Dedifferentiated amniotic fluid mesenchymal stem cell (primary cell): ENCODE results near the gene FAF2.
A peak's percentile ranks its signal among the peaks of the same experiment; 100 is the strongest.
"Not testable (repeated sequence)": the region's sequence is repeated elsewhere in the genome, so short reads cannot be mapped to it uniquely, and the experiment has no call there.

Experiments
- DNase-seq: peaks from one replicate; pipeline ENCODE4 v3.0.0-alpha.2; 2016; ENCODE audit errors: extremely low spot score

FAF2 gene

DNA sequence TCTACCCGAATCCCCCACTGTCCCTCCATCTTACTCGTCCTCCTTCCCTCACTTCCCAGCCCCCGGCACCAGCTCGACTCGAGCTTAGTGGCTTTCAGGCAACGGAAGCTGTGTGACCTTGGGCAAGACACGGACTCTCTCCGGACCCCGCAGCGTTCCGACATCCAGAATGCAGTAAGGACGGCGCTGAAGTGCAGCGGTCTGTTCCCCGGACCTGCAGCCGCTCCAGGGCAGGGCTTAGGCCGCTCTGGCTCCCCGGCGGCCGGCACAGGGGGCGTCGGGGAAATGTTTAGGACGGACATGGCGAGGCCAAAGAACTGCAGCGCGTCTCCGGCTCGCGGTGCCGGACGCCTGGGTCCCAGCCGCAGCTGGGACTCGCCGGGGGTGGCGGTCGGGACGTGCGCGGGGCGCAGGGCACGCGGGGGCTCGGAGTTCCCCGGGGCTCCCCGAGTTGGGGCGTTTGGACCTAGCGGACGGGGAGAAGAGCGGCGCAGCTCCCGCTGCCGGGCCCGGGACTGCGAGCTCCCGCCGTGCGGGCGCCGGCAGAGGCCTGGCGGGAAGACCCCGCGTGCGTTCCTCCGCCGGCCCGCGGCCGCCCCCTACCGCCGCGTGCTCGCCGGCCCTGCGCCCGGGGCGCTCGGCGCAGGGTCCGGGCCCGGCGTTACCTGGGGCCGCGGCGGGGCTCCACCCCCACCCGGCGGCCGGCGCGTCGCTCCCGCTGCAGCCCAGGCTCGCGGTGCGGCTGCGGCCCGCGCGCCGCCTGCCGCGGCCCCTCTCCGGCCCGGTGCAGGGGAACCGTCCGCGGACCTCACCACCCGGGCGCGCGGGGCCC lies 94.6 kb downstream of the FAF2 start:
- DNase-seq, result no peak

DNA sequence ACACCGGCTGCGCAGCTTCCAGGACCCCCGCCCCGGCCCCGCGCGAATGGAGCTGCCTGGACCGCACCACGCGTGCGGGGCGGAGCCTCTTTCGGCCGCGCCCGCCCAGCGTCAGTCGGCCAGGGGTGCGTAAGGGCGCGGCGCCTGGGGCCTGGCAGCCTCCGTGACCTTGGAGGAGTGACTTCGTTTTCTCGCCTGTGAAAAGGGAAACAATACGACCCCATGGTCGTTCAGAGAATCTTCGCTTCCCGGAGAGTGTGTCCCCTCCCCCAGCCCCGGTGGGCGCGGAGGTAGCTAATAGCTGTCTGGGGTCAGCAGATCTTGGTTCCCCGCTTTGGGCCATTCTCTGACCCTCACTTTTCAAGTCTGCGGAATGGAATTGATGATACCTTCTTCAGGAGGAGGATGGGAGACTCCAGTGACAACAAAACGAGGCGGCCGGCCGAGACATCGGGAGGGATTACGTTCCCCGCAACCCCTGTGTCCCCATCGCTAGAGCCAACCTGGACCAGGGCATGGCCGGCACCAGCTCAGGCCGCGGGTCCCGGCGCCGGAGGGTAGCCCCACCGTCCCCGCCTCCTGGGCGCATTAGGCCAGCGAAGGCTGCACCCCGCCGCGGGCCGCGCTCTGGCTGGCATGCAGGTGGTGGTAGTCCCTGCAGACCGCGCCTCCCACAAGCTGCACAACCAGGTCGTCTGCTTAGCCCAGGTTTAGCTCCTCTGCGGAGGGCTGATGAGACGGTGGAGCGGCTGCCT lies 95.4 kb downstream of the FAF2 start:
- DNase-seq, result peak; percentile 31

DNA sequence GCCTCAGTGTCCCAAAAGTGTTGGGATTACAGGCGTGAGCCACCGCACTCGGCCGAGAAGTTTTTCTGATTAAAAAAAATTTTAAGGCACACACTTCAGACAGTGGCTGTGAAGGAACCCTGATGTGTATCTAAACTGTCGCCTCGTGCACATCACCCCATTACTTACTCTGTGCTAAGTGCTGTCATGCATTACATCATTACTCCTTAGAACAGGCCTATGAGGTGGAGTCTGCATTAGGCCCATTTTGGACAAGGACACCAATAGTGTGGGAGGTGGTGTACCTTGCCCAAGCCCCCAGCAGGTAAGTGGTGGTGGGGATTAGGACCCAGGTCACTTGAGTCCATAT lies 97.2 kb downstream of the FAF2 start:
- DNase-seq, result no peak

DNA sequence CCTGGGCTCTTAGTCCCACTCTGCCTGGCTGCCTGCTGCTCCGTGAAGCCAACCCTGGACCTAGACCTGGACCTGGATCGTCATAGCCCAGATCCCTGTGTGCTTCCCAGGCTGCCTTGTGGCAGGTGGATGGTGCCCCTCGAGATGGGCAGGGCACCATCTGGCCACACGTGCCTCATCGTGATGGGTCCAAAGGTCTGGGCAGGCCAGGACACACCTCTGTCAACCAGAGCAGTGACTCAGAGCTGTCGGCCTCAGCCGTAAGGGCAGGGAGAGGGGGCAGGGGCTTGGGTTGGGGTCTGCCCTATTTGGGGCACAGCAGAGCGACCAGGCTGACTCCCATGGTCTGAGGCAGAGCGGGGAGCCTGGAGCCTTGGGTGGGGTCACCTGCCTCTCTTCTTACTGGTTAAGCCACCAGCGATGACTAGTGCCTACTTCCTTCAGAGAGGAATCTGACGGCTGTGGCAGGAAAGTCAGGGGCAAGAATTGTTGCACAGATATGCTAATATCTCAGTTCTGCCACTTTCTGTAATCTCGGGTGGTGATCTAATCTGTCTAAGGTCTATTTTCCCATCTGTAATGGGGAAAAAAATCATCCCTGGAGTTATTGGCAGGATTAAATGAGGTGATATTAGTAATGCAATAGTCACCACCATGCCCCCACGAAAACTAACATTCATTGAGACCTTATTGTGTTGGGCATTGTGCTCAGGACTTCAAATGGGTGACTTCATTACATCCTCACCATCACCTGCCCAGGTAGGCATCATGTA lies 97.7 kb downstream of the FAF2 start:
- no peak for DNase-seq

DNA sequence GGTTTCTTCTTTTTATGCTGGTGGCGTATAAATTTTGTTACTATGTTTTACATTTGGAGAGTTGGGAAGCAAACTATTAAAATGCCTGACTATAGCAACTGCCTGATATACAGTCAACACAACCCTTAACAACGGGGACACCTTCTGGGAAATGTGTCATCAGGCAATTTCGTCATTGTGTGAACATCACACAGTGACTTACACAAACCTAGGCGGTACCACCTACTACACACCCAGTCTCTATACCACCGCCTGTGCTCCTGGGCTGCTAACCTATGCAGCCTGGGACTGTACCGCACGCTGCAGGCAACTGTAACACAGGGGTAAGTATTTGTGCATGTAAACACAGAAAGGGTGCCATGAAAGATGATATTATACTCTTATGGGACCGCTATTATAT lies 99.6 kb downstream of the FAF2 start:
- DNase-seq, result no peak

DNA sequence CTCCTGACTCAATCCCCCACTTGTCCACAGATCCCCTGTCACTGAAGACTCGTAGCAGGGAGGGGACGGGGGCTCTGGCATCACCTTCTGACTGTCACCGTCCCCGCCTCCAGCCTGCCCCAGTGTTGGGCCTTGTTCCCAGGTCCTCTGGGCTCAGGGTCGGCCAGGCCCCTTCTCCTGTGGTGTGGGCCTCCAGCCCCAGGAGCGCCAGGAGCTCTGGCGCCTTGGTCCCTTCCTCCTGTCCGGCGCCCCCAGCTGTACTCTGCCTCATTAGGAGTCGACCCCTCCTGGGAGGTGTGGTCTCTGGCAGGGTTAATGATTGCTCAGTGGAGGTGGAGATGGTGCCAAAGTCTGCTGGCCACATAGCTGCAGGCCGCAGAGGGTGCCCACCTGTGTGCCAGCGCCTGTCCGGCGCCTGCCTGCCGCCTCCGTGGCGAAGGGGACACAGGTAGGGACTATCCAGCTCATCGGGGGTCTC lies 100.8 kb downstream of the FAF2 start, which contains the start of gene CDHR2:
CDHR2 (plus strand) TSS at position 376 of the 478 bp plus-strand sequence. CDS start 16,011 bp downstream, outside the sequence.
- no peak for DNase-seq

DNA sequence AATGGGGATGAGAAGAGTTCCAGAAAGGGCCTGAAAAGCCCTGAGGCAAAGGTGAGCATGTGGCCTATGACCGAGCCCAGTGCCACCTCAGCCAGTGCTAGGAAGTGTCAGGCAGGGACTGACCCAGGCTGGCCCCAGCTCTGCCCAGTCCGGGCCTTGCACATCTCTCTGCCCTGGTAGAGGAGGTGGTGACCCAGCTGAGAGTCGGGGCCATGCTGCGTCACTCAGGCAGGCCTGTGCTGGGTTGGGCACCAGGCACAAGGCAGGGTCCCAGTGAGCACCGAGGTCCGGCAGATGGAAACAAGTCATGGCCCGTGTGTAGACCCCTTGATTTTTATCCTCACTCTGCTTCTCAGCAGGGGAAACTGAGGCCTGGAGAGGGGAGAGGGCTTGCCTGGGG lies 101.7 kb downstream of the FAF2 start:
- no peak for DNase-seq

DNA sequence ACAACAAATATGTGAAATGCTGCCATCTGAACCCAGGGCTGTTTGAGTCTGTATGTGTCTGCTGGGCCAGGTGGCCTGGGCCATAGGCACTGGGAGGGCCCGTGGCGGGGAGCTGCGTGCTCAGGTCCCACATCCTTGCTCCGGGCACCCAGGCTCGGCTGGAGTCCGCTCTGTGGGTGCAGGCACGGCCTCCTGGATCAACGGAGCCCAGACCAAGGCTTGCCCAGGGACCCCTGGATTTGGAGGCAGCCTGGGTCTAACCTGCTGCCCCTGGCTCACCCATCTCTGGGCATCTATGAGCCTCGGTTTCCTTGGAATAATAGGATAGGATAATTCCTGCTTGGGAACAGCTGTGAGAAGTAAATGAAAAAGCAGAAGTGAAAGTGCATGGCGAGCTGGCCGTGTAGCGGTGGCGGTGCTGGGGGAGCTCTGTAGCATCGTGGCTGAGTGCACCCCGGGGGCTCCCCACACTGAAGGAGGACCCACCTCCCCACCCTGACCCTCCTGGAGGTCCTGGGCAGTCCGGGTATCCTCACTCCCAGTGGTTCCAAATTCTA lies 102.2 kb downstream of the FAF2 start:
- DNase-seq, result no peak

DNA sequence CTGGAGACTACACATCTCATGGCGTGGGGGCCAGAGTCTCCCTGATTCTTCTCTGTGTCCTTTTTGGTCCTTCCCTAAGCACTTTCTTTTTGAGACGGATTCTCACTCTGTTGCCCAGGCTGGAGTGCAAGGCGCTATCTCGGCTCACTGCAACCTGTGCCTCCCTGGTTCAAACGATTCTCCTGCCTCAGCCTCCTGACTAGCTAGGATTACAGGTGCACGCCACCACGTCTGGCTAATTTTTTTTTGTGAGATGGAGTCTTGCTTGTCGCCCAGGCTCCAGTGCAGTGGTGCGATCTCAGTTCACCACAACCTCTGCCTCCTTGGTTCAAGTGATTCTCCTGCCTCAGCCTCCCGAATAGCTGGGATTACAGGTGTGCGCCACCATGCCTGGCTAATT lies 102.8 kb downstream of the FAF2 start:
- not testable (repeated sequence) for DNase-seq

DNA sequence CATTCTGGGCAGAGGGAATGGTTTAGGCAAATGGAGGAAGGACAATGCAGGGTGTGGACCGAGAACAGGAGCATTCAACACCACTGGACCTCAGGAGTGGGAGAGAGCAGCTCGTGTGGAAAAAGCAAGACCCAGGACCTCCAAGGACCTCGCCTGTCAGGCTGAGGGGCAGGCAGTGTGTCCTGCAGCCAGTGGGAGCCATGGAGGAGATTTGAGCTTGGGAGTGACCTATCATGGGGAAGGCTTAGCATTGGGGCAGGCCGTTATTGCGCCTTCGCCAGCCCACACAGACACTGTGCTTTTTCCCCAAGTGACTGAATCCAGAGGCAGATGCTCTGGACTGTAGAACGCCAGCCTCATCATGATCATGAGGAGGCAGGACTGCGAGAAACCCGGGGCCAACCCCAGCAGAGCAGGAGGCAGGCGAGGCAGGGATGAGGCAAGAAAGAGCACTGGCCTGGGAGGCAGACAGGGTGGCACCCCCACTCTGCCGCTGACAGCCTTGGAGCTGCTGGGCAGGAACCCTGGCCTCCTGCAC lies 104.2 kb downstream of the FAF2 start:
- DNase-seq, result no peak

DNA sequence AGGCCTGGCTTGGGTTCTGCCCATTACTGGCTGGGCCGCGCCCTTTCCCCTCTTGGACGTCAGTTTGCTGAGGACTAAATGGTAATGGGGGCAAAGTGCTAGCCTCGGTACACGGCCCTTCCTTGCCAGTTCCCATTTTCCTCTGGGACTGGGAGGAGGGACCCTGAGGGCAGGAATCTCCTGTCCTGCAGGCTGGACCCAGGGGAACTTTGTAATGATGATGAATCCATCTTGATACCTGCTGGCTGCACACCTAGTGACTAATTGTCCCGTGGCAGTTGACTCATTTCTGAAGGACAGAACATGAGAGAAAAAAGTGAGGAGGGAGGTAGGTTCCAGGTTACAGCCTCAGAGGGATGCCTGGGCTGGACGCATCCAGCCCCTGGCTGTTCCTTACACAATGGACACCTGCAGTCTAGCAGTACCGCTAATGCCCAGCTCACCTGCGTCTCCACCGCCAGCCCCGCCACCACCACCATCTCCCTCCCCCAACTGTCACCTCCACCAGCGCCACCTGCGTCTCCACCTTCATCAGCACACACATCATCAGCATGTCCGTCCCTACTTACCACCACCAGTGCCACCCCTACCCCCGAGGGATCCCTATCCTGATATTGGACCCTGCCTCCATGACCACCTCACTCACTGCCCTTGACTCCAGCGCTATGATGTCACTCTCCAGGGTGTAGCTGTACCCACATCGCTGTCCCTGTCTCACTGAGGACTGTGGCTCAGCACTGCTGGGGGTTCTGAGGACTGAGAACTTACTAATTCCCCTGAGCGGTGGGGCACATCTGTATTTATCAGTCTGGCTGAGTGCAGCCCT lies 105.3 kb downstream of the FAF2 start:
- no peak for DNase-seq

DNA sequence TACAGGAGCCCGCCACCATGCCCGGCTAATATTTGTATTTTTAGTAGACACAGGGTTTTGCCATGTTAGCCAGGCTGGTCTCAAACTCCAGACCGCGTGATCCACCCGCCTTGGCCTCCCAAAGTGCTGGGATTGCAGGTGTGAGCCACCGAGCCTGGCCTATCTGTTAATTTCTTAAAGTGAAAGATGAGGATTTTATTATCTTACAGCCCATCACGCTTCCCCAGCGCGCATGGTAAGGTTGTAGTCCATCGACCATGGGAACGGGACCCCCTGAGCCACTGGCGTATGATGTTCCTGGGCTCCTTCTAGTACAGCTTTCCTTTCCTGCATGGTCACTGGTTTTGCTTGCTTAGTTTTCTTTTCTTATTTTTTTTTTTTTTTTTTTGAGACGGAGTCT lies 109.7 kb downstream of the FAF2 start:
- DNase-seq, result no peak
